Neural cell (in vitro differentiated cells): ENCODE data around the gene MLEC. TPM values are rescaled to one million over a fixed set of nuclear protein-coding genes. Genes with fewer than 3 reads are reported as not detected.

Experiments
- H2AFZ ChIP-seq: fragments of 200-600, 300-800 bp; sonication (generic), shearing (Covaris generic); 2 replicates; pipeline ENCODE4 v1.6.0; 2014; ENCODE audit warnings: low read depth, mild to moderate bottlenecking, antibody characterized with exemption, low read length, moderate library complexity
- H3F3A ChIP-seq: fragments of 200-600 bp; shearing (Covaris generic); 2 replicates; pipeline ENCODE4 v1.6.1; 2016; ENCODE audit warnings: mild to moderate bottlenecking, moderate library complexity, mixed read lengths, antibody characterized with exemption, low read length; ENCODE audit not compliant: insufficient read depth, poor library complexity, severe bottlenecking
- H3K27ac ChIP-seq: fragments of 200-600, 300-800 bp; sonication (generic), shearing (Covaris generic); 2 replicates; pipeline ENCODE4 v1.5.1; 2014; ENCODE audit warnings: mild to moderate bottlenecking, low read length, moderate library complexity
- H3K27me3 ChIP-seq: fragments of 300-800, 200-600 bp; sonication (generic), shearing (Covaris generic); 2 replicates; pipeline ENCODE4 v1.6.0; 2014; ENCODE audit warnings: mild to moderate bottlenecking, low read depth, low read length, moderate library complexity; ENCODE audit not compliant: insufficient read depth
- H3K36me3 ChIP-seq: fragments of 300-800, 200-600 bp; sonication (generic), shearing (Covaris generic); 2 replicates; pipeline ENCODE4 v1.5.1; 2014; ENCODE audit warnings: mild to moderate bottlenecking, antibody characterized with exemption, low read length, moderate library complexity; ENCODE audit not compliant: insufficient read depth
- H3K4me2 ChIP-seq: fragments of 300-800, 200-600 bp; sonication (generic), shearing (Covaris generic); 2 replicates; pipeline ENCODE4 v1.6.0; 2014; ENCODE audit warnings: mild to moderate bottlenecking, low read length
- H3K4me3 ChIP-seq: fragments of 300-800, 200-600 bp; sonication (generic), shearing (Covaris generic); 2 replicates; pipeline ENCODE4 v1.5.1; 2014; ENCODE audit warnings: mild to moderate bottlenecking, low read length, moderate library complexity
- H3K79me2 ChIP-seq: fragments of 200-600 bp; shearing (Covaris generic); replicated peaks from 2 replicates; pipeline ENCODE4 v1.6.0; 2014; ENCODE audit warnings: mild to moderate bottlenecking, low read length, moderate library complexity; ENCODE audit not compliant: insufficient read depth
- H3K9ac ChIP-seq: fragments of 300-800, 200-600 bp; sonication (generic), shearing (Covaris generic); 2 replicates; pipeline ENCODE4 v1.6.1; 2016; ENCODE audit warnings: mild to moderate bottlenecking, low read length, mixed read lengths
- H3K9me2 ChIP-seq: fragments of 200-600 bp; shearing (Covaris generic); 2 replicates; pipeline ENCODE4 v1.6.1; 2016; ENCODE audit warnings: mild to moderate bottlenecking, low read length, mixed read lengths; ENCODE audit not compliant: insufficient read depth
- H3K9me3 ChIP-seq: fragments of 200-600, 300-800 bp; sonication (generic), shearing (Covaris generic); 2 replicates; pipeline ENCODE4 v1.6.1; 2016; ENCODE audit warnings: mild to moderate bottlenecking, mixed run types, low read length, moderate library complexity, mixed read lengths
- H4K20me1 ChIP-seq: fragments of 200-600 bp; shearing (Covaris generic); 2 replicates; pipeline ENCODE4 v1.6.1; 2016; ENCODE audit warnings: mild to moderate bottlenecking, mixed run types; ENCODE audit not compliant: insufficient read depth
- CTCF ChIP-seq: fragments of 450-650 bp; IDR thresholded peaks from 2 replicates; pipeline ENCODE4 v1.5.1; 2014; ENCODE audit warnings: antibody characterized with exemption, mild to moderate bottlenecking, moderate library complexity; ENCODE audit not compliant: poor library complexity, severe bottlenecking
- EP300 ChIP-seq: fragments of 450-650 bp; conservative IDR thresholded peaks from 2 replicates; pipeline ENCODE4 v1.6.1; 2014; ENCODE audit warnings: antibody characterized with exemption, mild to moderate bottlenecking, moderate library complexity; ENCODE audit not compliant: poor library complexity, severe bottlenecking
- EZH2 ChIP-seq: fragments of 200-600, 300-800 bp; shearing (Covaris generic), sonication (generic); IDR thresholded peaks from 2 replicates; pipeline ENCODE4 v1.6.1; 2014; ENCODE audit warnings: antibody characterized with exemption, low read length, borderline replicate concordance, mild to moderate bottlenecking; ENCODE audit not compliant: insufficient read depth, poor library complexity, severe bottlenecking
- MXI1 ChIP-seq: fragments of 450-650 bp; conservative IDR thresholded peaks from 2 replicates; pipeline ENCODE4 v1.6.1; 2014; ENCODE audit warnings: antibody characterized with exemption, mild to moderate bottlenecking; ENCODE audit not compliant: poor library complexity, severe bottlenecking
- POLR2AphosphoS5 ChIP-seq: IDR thresholded peaks from 2 replicates; pipeline ENCODE4 v1.6.1; 2012
- RAD21 ChIP-seq: fragments of 450-650 bp; conservative IDR thresholded peaks from 2 replicates; pipeline ENCODE4 v1.6.1; 2014; ENCODE audit warnings: antibody characterized with exemption, mild to moderate bottlenecking, moderate library complexity
- REST ChIP-seq: IDR thresholded peaks from 2 replicates; pipeline ENCODE4 v1.6.1; 2012; ENCODE audit warnings: borderline replicate concordance
- SMC3 ChIP-seq: fragments of 450-650 bp; conservative IDR thresholded peaks from 2 replicates; pipeline ENCODE4 v1.6.1; 2014; ENCODE audit warnings: antibody characterized with exemption, mild to moderate bottlenecking, moderate library complexity; ENCODE audit not compliant: poor library complexity
- polyA plus RNA-seq: library from polyadenylated mRNA; depleted of rRNA; stranded (reverse); fragments of >200 nt; gene quantifications from 2 replicates; pipeline ENCODE4 v1.2.3, GENCODE V29; 2014

MLEC gene
- polyA plus RNA-seq, 1 donor from 2014 or later: 33.2 TPM

- Histone ChIP-seq H3F3A (peaks cover 3% of the 10 kb centered on the region), H3K9me2 (no peaks in the 10 kb centered on the region), H3K4me2 (peak within 1 kb of the TSS; percentile 84), H3K27ac (peak within 1 kb of the TSS; percentile 53), H3K9me3 (no peaks in the 10 kb centered on the region), H3K36me3 (no peaks in the 10 kb centered on the region), H3K4me3 (peak within 1 kb of the TSS; percentile 91), H3K79me2 (peaks cover 25% of the 10 kb centered on the region), H3K9ac (peak within 1 kb of the TSS; percentile 84), H2AFZ (peak within 1 kb of the TSS; percentile 80), H4K20me1 (no peaks in the 10 kb centered on the region), H3K27me3 (no peaks in the 10 kb centered on the region)
- TF ChIP-seq MXI1 (peak; percentile 75), POLR2AphosphoS5 (peak; percentile 79), EZH2 (no peak), RAD21 (peak; percentile 9)
Measured at GRCh38 chr12:120710031-120710804, 23.3 kb downstream of the MLEC start, which contains the start of gene UNC119B. Gene UNC119B, plus strand, starts transcription at chr12:120710458. Its CDS starts 17 bp downstream, at chr12:120710475.

- H2AFZ ChIP-seq: no peak overlapping the region
- no peaks in the 10 kb centered on the region for H3K36me3 ChIP-seq
- peak overlapping the region; percentile 44 for H3K27ac ChIP-seq
- H3K4me3 ChIP-seq: peak overlapping the region; percentile 91
- no peaks in the 10 kb centered on the region for H3K9me3 ChIP-seq
- H3K27me3 ChIP-seq: no peaks in the 10 kb centered on the region
- H4K20me1 ChIP-seq: no peaks in the 10 kb centered on the region
- TF ChIP-seq MXI1 (peak; percentile 41), EP300 (no peak)
- peak overlapping the region; percentile 84 for H3K4me2 ChIP-seq
- H3K9ac ChIP-seq: peak overlapping the region; percentile 84
- H3K79me2 ChIP-seq: peaks cover 25% of the 10 kb centered on the region
- no peaks in the 10 kb centered on the region for H3K9me2 ChIP-seq
- H3F3A ChIP-seq: peaks cover 3% of the 10 kb centered on the region
Measured at GRCh38 chr12:120710805-120711296, 23.9 kb downstream of the MLEC start.

GRCh38 chr12:120711411-120711810, 24.5 kb downstream of the MLEC start:
- peak overlapping the region; percentile 44 for H3K27ac ChIP-seq
- peak overlapping the region; percentile 91 for H3K4me3 ChIP-seq
- no peaks in the 10 kb centered on the region for H3K36me3 ChIP-seq
- H3F3A ChIP-seq: peaks cover 3% of the 10 kb centered on the region
- H2AFZ ChIP-seq: no peak overlapping the region
- H3K9me2 ChIP-seq: no peaks in the 10 kb centered on the region
- H3K9ac ChIP-seq: peak overlapping the region; percentile 84
- H3K4me2 ChIP-seq: peak overlapping the region; percentile 84
- H4K20me1 ChIP-seq: no peaks in the 10 kb centered on the region
- no peaks in the 10 kb centered on the region for H3K9me3 ChIP-seq
- TF ChIP-seq MXI1 (no peak), CTCF (no peak), POLR2AphosphoS5 (no peak), EP300 (no peak), SMC3 (no peak), RAD21 (no peak), REST (no peak), EZH2 (no peak)
- no peaks in the 10 kb centered on the region for H3K27me3 ChIP-seq
- peaks cover 25% of the 10 kb centered on the region for H3K79me2 ChIP-seq
